Ecto neural progenitor cell (in vitro differentiated cells): ENCODE data around the gene VAPB.

Experiments used
- DNase-seq: peaks from one replicate; pipeline ENCODE4 v3.0.0-alpha.2; 2018; ENCODE audit warnings: low spot score

Gene VAPB

DNA sequence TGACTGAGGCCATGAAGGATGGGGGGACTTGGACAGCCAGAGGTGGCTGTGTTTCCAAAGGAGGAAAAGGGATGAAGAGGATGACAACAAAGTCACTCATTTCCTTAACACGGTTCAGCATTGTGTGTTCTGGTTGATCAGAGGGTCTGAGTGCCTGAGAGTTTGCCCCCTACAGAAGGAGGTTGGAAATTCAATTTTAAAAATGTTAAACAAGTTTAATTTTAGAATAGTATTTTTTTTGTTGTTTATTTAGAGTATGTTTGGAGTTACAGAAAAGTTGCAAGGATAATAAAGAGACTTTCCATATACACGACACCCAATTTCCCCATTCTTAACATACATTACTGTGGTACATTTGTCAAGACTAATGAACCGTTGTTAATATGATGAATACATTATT lies 10.3 kb upstream of the VAPB start:
- no peak for DNase-seq

DNA sequence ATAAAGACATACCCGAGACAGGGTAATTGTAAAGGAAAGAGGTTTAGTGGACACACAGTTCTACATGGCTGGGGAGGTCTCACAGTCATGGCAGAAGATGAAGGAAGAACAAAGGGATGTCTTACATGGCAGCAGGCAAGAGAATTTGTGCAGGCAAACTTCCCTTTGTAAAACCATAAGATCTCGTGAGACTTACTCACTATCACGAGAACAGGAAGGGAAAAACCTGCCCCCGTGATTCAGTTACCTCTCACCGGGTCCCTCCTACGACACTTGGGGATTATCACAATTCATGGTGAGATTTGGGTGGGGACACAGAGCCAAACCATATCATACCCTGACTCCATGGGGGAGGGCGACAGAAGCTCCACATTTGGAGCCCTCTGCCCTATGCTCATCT lies 7.4 kb upstream of the VAPB start:
- no peak for DNase-seq

DNA sequence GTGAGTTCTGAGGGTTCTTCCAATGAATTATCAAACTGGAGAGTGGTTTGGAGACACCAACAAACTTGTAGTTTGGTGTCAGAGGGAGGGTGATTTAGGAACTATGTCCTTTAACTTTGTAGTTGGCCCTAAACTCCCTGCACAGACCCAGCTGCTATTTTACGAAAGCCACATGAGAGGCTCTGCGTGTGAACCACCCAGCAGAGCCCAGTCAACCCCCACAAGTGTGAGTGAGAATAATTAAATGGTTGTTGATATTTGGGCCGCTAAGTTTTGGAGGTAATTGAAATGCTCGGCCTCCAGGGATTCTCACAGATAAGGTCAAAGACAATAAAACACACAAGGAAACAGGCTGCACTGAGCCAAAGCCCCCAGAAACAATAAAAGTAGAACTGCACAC lies 6.9 kb upstream of the VAPB start:
- no peak for DNase-seq

DNA sequence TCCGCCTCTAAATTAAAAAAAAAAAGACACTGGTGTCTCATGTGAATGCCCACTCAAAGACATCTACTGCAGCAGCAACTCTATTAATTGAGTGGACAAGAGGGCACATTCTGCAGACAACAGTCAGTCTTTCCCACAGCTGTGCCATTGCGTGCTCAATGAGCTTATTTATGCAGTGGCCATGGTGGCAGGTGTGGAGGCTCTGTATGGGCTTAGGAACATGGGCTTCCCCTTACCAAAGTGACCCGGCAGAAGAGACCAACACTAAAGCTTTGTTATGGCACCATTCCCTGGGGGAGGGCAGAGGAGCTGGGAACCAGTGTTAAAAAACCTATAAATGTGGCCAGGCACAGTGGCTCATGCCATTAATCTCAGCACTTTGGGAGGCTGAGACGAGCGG lies 4.2 kb upstream of the VAPB start:
- no peak for DNase-seq

DNA sequence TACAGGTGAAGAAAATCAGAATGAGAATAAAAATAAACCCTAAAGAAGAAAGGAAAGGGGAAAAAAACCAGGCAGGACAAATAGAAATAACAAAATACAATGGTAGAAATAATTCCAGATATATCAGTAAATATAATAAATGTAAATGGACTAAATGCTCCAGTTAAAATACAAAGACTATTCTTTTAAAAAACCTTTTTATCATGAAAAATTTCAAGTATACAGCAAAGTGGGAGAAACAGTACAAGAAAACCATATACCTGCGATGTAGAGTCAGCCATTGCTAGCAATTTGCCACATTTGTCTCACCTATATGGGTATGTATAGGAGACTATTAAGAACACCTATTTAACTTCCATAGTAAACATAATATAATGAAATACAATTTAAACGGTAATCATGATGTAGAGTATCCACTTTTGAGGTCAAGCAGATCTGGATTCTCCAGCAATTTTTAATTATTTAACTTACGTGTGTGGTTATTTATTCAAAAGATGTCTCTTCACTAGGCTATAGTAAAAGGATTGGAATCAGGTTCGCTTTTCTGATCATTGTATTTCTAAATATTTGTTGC lies 914 bp upstream of the VAPB start:
- DNase-seq = no peak

DNA sequence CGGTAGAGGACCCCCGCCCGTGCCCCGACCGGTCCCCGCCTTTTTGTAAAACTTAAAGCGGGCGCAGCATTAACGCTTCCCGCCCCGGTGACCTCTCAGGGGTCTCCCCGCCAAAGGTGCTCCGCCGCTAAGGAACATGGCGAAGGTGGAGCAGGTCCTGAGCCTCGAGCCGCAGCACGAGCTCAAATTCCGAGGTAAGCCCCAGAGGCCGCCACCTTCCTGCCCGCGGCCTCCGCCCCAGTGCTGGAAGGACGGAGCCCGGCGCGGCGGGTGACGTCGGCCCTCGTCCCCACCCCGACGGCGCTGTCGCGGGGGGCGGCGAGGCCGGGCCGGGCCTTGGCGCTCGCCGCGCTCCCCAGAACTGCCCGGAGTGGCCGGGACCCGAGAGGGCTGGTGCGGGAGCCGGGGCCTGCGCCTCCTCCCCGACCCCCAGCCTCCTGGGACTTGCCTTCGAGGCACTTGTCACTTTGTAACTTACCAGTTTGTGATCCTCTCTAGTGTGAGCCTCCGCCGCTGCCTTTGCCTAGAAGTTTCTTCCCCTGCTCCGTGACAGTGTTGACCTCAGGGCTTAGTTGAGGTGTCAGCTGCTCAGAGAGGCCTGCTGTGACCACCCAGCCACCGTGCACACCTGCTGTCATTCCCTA lies 417 bp downstream of the VAPB start:
- no peak for DNase-seq

DNA sequence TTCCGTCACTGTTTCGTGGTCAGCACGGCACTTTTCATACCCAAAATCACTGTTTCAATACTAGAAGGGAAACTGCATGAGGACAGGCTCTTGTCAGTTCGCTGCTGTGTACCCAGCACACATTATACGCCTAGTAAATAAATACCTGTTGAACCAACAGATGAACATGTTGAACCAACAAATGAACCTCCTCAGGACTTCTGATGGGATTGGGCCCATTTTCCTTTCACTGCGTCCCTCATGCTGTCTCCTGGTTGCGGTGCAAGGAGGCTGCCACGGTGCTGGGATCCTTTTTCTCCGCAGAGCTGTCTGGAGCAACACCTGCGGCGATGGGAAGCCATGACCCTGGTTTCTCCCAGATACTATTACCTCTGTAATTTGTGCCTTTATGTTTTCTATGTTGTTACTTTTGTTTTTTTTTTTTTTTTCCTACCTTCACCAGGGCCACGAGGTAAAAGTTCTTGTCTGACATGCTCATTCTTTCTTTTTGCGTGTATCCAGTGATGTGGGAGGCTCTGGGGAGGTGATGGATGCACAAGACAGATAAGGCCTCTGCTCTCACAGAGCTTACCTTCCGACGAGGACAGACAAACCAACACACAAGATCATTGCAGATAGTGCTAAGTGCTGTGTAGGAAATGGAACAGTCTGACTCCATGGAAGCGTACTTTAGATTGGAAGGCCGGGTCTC lies 1.1 kb downstream of the VAPB start:
- no peak for DNase-seq

DNA sequence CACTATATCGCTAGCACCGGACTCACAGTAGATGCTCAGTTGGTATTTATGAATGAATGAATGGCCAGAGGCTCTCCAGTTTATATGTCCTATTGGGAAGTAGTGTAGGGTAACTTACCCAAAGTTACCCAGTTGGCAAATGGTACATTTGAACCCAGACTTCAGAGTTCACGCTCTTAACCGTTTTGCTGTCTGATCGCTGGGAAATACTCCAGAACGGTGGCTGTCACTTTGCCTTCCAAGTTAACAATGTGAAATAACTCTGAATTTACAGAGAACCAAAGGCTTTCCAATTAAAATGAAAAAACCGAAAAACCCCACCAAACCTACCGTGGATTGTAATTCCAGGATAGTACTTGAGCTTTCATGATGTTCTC lies 1.6 kb downstream of the VAPB start:
- no peak for DNase-seq

DNA sequence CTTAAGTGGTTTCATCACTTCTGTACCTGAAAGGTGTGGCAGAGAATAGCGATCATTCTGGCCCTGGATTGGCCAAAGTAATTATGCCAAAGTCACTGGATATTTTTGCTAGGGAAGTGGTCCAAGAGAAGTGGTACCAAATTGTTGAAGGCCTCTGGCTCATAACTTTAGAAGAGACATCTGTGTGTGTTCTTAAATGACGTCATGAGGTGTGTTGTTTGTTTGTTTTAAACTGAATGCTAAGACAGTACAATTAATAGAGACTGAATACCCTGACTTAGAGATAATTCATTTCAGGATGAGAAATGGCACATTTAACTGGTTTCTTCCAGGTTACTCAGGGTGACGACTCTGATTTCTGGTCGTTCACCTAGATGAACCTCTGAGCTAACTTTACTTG lies 3.3 kb downstream of the VAPB start:
- no peak for DNase-seq

DNA sequence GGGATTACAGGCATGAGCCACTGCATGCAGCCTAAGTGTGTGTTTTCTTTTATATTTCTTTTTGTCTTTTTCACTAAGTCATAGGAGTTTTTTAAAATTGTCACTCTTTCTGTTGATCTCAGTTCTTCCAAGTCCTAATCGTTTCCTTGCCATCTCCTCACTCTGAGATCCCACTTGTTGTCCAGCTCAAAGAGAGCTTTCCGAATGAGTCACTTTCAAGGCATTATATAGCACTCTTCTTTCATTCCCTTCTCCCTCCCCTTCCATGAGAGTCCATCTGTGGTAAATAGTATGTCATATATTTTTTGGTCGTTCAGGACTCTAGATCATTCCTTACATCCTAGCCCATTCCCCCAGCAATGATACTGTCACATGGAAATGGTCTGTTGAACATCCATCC lies 4.3 kb downstream of the VAPB start:
- no peak for DNase-seq

DNA sequence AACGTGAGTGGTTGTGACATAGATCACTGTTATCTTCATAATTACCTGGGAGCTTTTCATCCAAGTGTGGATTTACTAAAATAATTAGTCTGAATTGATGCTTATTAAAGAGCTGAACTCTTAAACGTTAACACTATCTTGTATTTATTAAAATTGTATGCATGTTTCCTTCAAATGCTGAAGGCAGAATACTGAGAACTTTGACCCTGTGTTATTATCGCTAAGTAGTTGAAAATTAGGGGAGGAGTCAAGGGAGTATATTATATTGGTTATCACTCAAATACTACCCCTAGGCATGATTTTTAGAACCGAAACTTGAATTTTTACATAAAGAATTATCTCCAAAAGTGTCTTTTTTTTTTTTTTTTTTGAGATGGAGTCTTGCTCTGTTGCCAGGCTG lies 5.8 kb downstream of the VAPB start:
- DNase-seq = no peak

DNA sequence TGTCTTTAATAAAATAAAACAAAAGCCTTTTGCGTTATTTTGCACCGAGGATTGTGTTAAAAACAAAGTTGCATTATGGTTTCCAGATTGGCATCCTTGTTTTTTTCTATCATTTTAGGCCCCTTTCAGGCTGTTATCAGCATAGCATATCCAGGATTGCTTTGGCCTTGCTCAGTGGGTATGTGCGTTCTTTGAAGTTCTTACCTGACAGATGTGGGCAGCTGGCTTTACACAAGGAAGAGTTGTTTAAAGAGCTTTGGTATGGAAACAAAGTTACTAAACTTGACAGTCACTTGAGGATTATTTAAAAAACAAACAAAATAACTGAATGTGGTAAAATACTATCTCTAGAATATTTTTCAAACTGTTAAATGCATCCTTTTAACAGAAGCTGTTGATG lies 6.6 kb downstream of the VAPB start:
- DNase-seq = no peak

DNA sequence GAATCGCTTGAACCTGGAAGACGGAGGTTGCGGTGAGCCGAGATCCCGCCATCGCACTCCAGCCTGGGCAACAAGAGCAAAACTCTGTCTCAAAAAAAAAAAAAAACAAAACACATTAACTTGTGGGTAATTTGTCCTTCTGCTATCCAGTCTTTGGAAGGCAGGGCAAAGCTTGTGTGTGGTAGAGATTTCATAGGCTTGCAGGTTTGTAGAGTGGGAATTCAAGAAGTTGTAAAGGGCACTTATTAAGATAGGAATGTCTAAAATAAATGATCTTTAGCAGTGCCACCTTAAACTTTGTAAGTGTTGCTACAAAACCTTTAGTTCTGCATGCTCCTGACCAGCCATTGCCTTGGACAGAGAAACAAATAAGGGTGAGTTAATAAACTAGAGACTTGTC lies 8.4 kb downstream of the VAPB start:
- no peak for DNase-seq

DNA sequence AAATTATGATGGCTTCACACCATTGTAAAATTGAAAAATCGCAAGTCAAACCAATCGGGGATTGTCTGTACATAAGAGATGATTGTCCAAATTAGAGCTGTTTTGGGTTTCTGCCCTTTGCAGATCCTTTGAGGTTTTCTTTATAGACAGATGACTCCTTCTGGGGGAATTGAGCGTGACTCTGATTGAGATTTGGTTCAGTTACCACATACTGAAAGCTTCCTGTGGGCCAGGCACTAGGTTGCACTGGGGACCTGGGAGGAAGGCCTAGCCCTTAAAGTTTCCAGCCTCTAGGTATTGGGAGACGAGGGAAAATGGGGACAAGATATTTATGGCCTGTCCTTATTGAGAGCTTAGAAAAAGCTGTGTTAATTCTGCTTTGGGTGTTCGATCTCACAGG lies 9.2 kb downstream of the VAPB start:
- DNase-seq = no peak

DNA sequence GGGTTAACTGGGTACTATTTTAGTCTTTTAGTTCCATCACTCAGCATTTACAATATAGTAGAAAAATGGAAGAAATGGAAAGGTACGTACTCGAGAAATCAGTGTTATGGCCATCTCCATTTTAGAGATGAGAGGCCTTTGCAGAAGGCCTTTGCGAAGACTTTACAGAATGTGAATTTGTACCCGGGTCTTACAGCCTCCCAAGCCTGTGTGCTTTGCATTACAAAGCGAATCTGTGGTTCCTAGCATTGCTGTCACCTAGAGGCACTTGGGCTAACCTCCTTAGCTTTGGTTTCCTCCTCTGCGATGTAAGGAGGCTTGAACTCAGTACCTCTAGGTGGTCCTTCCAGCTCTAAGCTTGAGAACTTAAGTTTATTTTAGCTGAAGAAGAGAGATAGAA lies 10.9 kb downstream of the VAPB start:
- no peak for DNase-seq

DNA sequence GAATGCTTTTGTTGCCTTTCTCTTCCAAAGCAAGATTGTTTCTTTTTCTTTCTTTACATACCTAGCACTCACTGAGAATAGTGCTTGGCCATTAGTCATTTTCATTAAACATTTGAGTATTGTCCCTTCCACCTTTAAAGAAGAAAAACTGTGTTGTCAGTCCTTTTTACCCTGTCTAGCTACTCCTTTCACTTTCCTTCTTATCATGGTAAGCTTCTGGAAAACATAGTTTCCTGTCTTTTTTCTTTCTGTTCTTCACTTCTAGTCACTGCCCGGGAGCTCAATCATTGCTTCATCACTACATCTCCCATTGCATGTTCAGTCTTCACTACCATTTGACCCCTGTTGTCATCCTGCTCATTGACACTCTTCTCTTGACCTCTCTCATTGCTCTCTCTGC lies 12.1 kb downstream of the VAPB start:
- no peak for DNase-seq

DNA sequence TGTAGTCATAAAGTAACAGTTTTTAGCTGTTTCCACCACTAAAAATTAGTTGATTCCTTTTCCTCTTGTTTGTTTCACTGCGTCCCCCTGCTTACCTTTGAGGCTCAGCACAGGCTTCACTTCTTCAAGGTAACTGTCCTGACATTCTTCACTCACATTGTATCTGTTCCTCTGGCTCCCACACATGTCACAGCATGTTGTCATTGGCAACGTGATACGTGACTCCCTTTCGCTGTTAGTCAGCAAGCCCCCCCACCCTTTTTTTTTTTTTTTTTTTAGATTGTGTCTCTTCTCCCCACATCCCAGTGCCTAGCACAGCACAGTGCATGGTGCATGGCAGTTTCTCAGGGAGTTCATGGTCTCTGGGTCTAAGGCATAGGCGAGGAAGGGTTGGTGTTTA lies 13.3 kb downstream of the VAPB start:
- DNase-seq = no peak

DNA sequence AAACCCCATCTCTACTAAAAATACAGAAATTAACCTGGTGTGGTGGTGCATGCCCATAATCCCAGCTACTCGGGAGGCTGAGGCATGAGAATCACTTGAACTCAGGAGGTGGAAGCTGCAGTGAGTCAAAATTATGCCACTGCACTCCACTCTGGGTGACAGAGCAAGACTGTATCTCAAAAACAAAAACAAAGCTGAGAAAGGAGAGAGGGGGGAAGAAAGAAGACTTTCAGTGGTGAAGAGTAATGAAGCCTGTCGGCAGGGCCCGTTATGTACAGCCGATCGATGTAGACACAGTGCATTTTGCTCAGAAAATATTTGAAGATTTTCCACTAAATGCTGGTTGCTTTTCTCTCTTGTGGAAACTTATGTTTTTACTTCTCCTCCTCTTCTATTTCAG lies 13.8 kb downstream of the VAPB start:
- no peak for DNase-seq

DNA sequence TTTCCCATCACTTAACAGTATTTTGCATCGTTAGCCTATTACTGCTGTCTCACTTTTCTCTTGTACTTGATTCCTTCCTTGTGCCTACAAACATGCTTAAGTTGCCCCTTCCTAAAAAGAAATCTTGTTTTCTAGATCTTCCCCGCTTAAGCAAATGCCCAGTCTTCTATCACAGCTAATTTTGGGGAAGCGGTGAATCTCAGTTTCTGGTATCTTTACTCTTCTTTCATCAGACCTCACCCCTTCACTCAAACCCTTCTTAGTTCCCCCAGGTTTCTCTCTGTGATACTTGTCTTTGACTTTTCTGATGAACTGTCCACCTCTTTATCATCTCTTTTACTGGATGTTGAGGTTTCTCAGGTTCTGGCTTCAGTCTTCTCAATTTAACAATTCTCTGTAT lies 14.2 kb downstream of the VAPB start:
- DNase-seq = no peak

DNA sequence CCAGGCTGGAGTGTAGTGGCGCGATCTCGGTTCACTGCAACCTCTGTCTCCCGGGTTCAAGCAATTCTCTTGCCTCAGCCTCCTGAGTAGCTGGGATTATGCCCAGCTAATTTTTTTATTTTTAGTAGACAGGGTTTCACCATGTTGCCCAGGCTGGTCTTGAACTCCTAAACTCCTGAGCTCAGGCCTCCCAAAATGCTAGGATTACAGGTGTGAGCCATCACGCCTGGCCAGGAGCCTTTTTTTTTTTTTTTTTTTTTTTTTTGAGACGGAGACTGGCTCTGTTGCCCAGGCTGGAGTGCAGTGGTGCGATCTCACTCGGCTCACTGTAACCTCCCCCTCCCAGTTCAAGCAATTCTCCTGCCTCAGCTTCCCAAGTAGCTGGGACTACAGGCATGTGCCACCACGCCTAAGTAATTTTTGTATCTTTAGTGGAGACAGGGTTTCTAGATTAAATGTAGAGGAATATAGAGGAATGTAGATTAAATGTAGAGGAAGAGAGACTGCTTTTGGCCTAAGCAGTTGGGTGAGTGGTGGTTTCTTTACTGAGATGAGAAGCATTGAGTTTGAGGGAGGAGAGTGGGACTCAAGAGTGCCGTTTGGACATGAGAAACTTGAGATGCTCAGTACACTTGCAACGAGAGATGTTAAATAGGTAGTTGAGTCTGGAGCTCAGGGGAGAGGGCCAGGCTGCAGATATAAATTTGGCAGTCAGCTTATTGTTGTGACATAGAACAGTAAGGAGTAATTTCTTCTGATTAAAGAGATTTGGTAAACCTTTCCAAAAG lies 16.7 kb downstream of the VAPB start:
- DNase-seq = no peak

DNA sequence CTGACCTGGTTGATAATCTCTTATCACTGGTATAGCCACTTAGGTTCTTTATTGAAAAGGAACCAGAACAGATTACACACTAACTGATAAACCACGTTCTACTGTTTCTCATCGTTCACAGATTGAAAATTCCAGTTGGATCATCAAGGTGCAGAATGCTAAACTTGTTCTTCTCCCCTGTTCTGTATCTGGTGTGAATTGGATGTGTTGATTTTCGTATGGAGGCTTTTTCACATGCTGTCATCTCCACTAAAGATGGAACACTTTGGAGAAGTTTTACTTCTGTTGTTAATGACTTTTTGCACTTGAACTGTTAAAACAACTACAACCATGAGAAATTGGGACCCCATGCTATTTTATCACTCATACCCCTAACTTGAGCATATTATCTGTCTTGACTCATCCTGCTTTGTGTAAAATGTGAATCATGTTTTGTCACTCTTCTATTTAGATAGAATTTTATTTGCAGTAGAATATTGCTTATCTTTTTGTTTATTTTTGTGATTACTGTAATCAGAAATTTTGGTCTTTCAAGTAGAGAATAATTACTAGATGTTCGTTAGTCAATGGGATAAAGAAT lies 17.5 kb downstream of the VAPB start:
- DNase-seq = no peak

DNA sequence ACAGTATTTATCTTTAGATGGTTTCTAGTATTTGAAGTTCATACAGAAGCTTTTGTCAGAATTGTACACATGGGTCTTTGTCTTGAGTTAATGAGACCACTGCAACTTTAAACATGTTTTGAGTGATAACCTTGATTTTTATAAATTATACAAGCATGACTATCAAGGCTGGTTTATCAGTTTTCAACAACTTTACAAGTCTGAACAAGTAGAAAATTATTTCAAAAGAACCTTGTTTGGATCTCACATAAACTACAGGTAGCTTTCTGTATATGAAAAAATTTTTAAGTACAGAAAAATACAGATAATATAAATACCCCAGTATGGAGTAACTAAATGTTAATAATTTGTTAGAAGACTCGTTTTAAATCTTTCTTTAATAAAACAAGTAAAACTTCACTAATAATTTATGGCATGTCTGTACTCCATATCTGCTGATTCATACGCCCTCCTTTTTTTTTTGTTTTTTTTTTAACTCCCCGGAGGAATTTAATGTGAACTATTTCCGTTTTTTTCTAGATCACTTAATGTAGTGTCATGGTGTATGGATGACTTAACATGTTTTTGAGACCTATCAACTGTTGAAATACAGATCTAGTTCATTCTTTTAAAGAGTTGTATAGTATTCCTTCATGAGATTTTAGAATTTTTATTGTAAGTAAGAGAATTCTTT lies 18.3 kb downstream of the VAPB start:
- no peak for DNase-seq
